Sigmoid colon (tissue), 7 donors: ENCODE measurements around the gene ARNT2. TPM values are rescaled to one million over a fixed set of nuclear protein-coding genes. Genes with fewer than 3 reads are reported as not detected.

Source experiments
- DNase-seq: peaks from one replicate; pipeline ENCODE4 v3.0.0-alpha.2; 2019
- H3K27ac ChIP-seq, 4 donors: fragments of 200-600 bp; sonication (generic); one replicate each; pipeline ENCODE4 v1.5.1; 2016 to 2019; ENCODE audit warnings: mild to moderate bottlenecking in 1 of 4
- H3K27me3 ChIP-seq, 3 donors: fragments of 200-600 bp; sonication (generic); one replicate each; pipeline ENCODE4 v1.5.1; 2019; ENCODE audit warnings: mild to moderate bottlenecking in 1 of 3
- H3K36me3 ChIP-seq, 4 donors: fragments of 200-600 bp; sonication (generic); one replicate each; pipeline ENCODE4 v1.5.1; 2016 to 2019
- H3K4me1 ChIP-seq, 4 donors: fragments of 200-600 bp; sonication (generic); one replicate each; pipeline ENCODE4 v1.5.1; 2017 to 2019
- H3K4me3 ChIP-seq, 4 donors: fragments of 200-600 bp; sonication (generic); one replicate each; pipeline ENCODE4 v1.5.1; 2017 to 2019; ENCODE audit warnings: mild to moderate bottlenecking in 2 of 4, moderate library complexity in 1 of 4
- H3K9me3 ChIP-seq, 4 donors: fragments of 200-600 bp in 3 of 4; sonication (generic) in 3 of 4; one replicate each; pipeline versions ENCODE4 v1.5.1 to v1.6.1; 2013 to 2019
- CTCF ChIP-seq, 4 experiments: fragments of 450-650 bp in 3 of 4; fragments of 200-600 bp in 1 of 4; IDR thresholded peaks; one replicate each; pipeline ENCODE4 v1.5.1; 2016 to 2019; ENCODE audit warnings: antibody characterized with exemption in 4 of 4, mild to moderate bottlenecking in 3 of 4, moderate library complexity in 2 of 4
- EP300 ChIP-seq, 4 donors: sonication (generic); formaldehyde crosslinking; IDR thresholded peaks; one replicate each; pipeline ENCODE4 v1.6.1; 2017; ENCODE audit warnings: antibody characterized with exemption in 4 of 4
- POLR2A ChIP-seq, 2 donors: fragments of 450-650 bp; IDR thresholded peaks; one replicate each; pipeline ENCODE4 v1.6.1; 2016; ENCODE audit warnings: antibody characterized with exemption in 2 of 2, mild to moderate bottlenecking in 2 of 2, moderate library complexity in 2 of 2
- POLR2AphosphoS5 ChIP-seq, 4 donors: sonication (generic); formaldehyde crosslinking; IDR thresholded peaks; one replicate each; pipeline ENCODE4 v1.6.1; 2017; ENCODE audit warnings: antibody characterized with exemption in 4 of 4
- WGBS, 2 donors: extraction: QIAGEN DNeasy Blood & Tissue Kit; methylation state at CpG; one replicate each; pipeline ENCODE4 v1.1.7; 2013; 5-methylcytosine and 5-hydroxymethylcytosine counted together
- intact Hi-C: fragments of 100-400 bp; cut with DNase I; formaldehyde crosslinking; loops from one replicate; pipeline ENCODE4 v1.15.1; 2023
- polyA plus RNA-seq, 3 donors: library from polyadenylated mRNA; stranded (reverse); fragments of 200-250 nt; gene quantifications; one replicate each; pipeline ENCODE4 v1.2.3, GENCODE V29; 2013
- total RNA-seq, 4 donors: library from RNA; depleted of rRNA; stranded (reverse); fragments of >200 nt; gene quantifications; one replicate each; pipeline ENCODE4 v1.1.0, GENCODE V29; 2016
- donor health status: healthy with polysubstance abuse.
- donor health status: Bipolar disorder and iron deficiency.
- donor health status: healthy.

The ARNT2 gene
- total and polyA plus RNA-seq, 7 donors, result 1.2 to 16.1 (median 4.3) TPM

- DNase-seq, result peak; percentile 30
- Histone ChIP-seq H3K4me1 (no peaks in the 10 kb centered on the region), H3K27ac (no peak overlapping the region), H3K4me3 (no peak overlapping the region), H3K9me3 (no peaks in the 10 kb centered on the region), H3K36me3 (peaks cover 0 to 50% (median 0%) of the 10 kb centered on the region in 4 donors), H3K27me3 (no peaks in the 10 kb centered on the region)
- TF ChIP-seq POLR2AphosphoS5 (IDR thresholded peaks at IDR 0.05), result no peak
- no peak for TF ChIP-seq EP300 (IDR thresholded peaks at IDR 0.05)
- TF ChIP-seq POLR2A (IDR thresholded peaks at IDR 0.05), result no peak
- 92 to 93% methylated on average over 8 of the region's 8 CpGs for WGBS, 2 donors
- intact Hi-C loops, result no loop called here
These were observed 173.5 kb downstream of the ARNT2 start for GRCh38 chr15:80577552-80578205.

GRCh38 chr15:80578206-80578595 is 174.0 kb downstream of the ARNT2 start:
- WGBS, 2 donors, result 87 to 92% methylated on average over 5 of the region's 5 CpGs
- TF ChIP-seq EP300 (IDR thresholded peaks at IDR 0.05) (no peak), CTCF (IDR thresholded peaks at IDR 0.05) (no peak), POLR2AphosphoS5 (IDR thresholded peaks at IDR 0.05) (no peak), POLR2A (IDR thresholded peaks at IDR 0.05) (no peak)
- no peaks in the 10 kb centered on the region for H3K4me1 ChIP-seq
- no peak overlapping the region for H3K27ac ChIP-seq
- peak; percentile 46 for DNase-seq
- H3K36me3 ChIP-seq, result peaks cover 0 to 55% (median 0%) of the 10 kb centered on the region in 4 donors
- H3K4me3 ChIP-seq, result no peak overlapping the region
- H3K27me3 ChIP-seq, result no peaks in the 10 kb centered on the region
- intact Hi-C loops, result no loop called here
- H3K9me3 ChIP-seq, result no peaks in the 10 kb centered on the region

GRCh38 chr15:80578871-80579270 is 174.7 kb downstream of the ARNT2 start:
- intact Hi-C loops, result no loop called here
- Histone ChIP-seq H3K27ac (no peak overlapping the region), H3K9me3 (no peaks in the 10 kb centered on the region), H3K27me3 (no peaks in the 10 kb centered on the region), H3K4me1 (no peaks in the 10 kb centered on the region), H3K4me3 (no peak overlapping the region), H3K36me3 (peaks cover 0 to 60% (median 0%) of the 10 kb centered on the region in 4 donors)
- WGBS, 2 donors, result 82 to 93% methylated on average over 7 of the region's 7 CpGs
- TF ChIP-seq EP300 (IDR thresholded peaks at IDR 0.05) (no peak), POLR2AphosphoS5 (IDR thresholded peaks at IDR 0.05) (no peak), CTCF (IDR thresholded peaks at IDR 0.05) (no peak), POLR2A (IDR thresholded peaks at IDR 0.05) (no peak)
- DNase-seq, result peak; percentile 59

GRCh38 chr15:80579611-80580010 is 175.4 kb downstream of the ARNT2 start:
- H3K9me3 ChIP-seq, result no peaks in the 10 kb centered on the region
- TF ChIP-seq CTCF (IDR thresholded peaks at IDR 0.05) (no peak), EP300 (IDR thresholded peaks at IDR 0.05) (no peak), POLR2A (IDR thresholded peaks at IDR 0.05) (no peak), POLR2AphosphoS5 (IDR thresholded peaks at IDR 0.05) (no peak)
- intact Hi-C loops, result no loop called here
- peak; percentile 13 for DNase-seq
- peaks cover 0 to 53% (median 0%) of the 10 kb centered on the region in 4 donors for H3K36me3 ChIP-seq
- H3K4me3 ChIP-seq, result no peak overlapping the region
- H3K4me1 ChIP-seq, result no peaks in the 10 kb centered on the region
- no peak overlapping the region for H3K27ac ChIP-seq
- WGBS, 2 donors, result 78 to 83% methylated on average over 6 of the region's 6 CpGs
- H3K27me3 ChIP-seq, result no peaks in the 10 kb centered on the region

GRCh38 chr15:80580106-80580505 is 175.9 kb downstream of the ARNT2 start:
- 66 to 85% methylated on average over 9 of the region's 9 CpGs for WGBS, 2 donors
- DNase-seq, result peak; percentile 28
- H3K27me3 ChIP-seq, result no peaks in the 10 kb centered on the region

More at GRCh38 chr15:80580106-80580505, 175.9 kb downstream of the ARNT2 start:
- H3K9me3 ChIP-seq, result no peaks in the 10 kb centered on the region
- intact Hi-C loops, result no loop called here
- no peak overlapping the region for H3K27ac ChIP-seq
- H3K36me3 ChIP-seq, result peaks cover 0 to 49% (median 0%) of the 10 kb centered on the region in 4 donors
- TF ChIP-seq CTCF (IDR thresholded peaks at IDR 0.05) (no peak), POLR2A (IDR thresholded peaks at IDR 0.05) (no peak), EP300 (IDR thresholded peaks at IDR 0.05) (no peak), POLR2AphosphoS5 (IDR thresholded peaks at IDR 0.05) (no peak)
- no peak overlapping the region for H3K4me3 ChIP-seq
- H3K4me1 ChIP-seq, result no peaks in the 10 kb centered on the region
